Activated CD8-positive, alpha-beta memory T cell treated with anti-CD3 and anti-CD28 coated beads for 24 hours (primary cell): ENCODE results near the gene ATP5MC2.
"Not testable (repeated sequence)": the region's sequence is repeated elsewhere in the genome, so short reads cannot be mapped to it uniquely, and the experiment has no call there.

Source experiments
- DNase-seq: peaks from one replicate; pipeline ENCODE4 v3.0.0-alpha.2; 2020

The ATP5MC2 gene

DNA sequence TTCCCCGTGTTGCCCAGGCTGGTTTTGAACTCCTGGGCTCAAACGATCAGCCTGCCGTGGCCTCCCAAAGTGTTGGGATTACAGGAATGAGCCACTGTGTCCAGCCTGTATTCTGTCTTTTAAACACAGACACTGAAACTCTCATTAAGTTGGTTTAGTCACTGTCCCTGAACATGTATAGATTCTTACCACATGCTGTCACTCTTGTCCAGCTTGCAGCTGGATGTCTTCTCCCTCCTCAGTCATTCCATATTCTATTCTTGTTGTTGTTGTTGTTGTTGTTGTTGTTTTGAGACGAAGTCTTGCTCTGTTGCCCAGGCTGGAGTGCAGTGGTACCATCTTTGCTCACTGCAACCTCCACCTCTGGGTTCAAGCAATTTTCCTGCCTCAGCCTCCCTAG, 12.3 kb upstream of the ATP5MC2 start:
- DNase-seq = no peak

- DNase-seq = no peak
These were observed 10.6 kb upstream of the ATP5MC2 start for GRCh38 chr12:53686436-53686835.

- DNase-seq = no peak
These were observed 8.9 kb upstream of the ATP5MC2 start for GRCh38 chr12:53684654-53685220.

- DNase-seq = no peak
These were observed 8.1 kb upstream of the ATP5MC2 start for GRCh38 chr12:53683983-53684382.

- DNase-seq = no peak
These were observed 7.6 kb upstream of the ATP5MC2 start for GRCh38 chr12:53683494-53683893.

GRCh38 chr12:53680061-53680460, 4.2 kb upstream of the ATP5MC2 start:
- not testable (repeated sequence) for DNase-seq

DNA sequence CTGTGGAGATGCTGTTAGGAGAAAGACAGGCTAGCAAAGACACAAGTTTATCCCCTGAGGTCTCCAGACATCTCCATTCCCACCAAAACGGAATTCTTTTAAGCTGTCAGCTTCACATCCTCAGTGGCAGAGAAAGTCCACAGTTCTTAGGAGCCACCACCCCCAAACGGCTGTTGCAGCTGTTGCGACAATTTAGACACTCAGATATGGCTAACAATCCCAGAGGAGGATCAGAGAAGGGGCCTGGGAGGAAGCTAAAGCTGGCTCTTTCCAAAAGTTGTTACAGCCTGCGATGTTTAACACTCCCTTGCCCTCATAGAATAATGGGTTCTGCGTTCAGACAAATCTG, 1.9 kb upstream of the ATP5MC2 start:
- no peak for DNase-seq

DNA sequence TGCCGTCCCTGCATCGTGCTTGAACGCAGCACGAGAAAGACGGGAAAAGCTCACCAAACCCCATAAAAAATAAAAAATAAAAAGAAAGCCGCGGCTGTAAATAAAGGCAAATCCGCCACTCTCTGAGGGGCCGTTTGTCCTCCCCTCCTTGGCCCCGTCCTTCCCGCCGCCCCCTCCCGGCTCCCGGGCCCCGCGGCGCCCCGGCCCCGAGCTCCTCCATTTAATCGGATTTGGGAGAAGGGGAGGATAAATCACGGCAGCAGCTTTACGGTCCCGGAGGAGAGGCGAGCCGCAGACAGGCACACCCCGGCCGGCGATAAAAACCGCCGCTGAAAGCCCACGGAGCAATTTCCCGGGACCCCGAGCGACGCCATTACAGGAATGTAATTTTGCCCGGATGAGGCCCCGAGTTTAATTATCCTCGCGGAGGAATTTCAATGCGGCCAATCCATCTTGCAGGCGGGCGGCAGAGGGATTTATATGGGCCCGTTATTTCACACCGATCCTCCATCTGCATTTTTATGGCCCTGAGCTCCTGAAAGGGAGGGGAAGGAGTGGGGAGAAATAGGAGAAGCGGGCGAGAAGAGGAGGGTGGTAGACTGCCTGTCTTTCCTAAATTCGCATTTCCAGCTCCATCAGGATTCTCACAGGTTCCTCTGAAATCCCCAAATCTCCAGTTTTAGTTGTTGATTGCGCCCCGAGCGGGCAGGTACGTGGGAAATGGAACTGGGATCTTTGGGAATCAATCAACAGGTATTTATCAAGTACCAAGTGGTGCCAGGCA, 1.3 kb upstream of the ATP5MC2 start:
- peak; percentile 78 for DNase-seq

GRCh38 chr12:53676656-53677015, 753 bp upstream of the ATP5MC2 start:
- DNase-seq = no peak

GRCh38 chr12:53674977-53675700, 744 bp downstream of the ATP5MC2 start:
- peak; percentile 69 for DNase-seq

GRCh38 chr12:53670971-53671370, 4.9 kb downstream of the ATP5MC2 start:
- DNase-seq = no peak

- DNase-seq = no peak
These were observed 5.6 kb downstream of the ATP5MC2 start for GRCh38 chr12:53670308-53670707.

- no peak for DNase-seq
These were observed 8.8 kb downstream of the ATP5MC2 start for GRCh38 chr12:53667080-53667479.

- no peak for DNase-seq
These were observed 10.9 kb downstream of the ATP5MC2 start for GRCh38 chr12:53664936-53665335.

DNA sequence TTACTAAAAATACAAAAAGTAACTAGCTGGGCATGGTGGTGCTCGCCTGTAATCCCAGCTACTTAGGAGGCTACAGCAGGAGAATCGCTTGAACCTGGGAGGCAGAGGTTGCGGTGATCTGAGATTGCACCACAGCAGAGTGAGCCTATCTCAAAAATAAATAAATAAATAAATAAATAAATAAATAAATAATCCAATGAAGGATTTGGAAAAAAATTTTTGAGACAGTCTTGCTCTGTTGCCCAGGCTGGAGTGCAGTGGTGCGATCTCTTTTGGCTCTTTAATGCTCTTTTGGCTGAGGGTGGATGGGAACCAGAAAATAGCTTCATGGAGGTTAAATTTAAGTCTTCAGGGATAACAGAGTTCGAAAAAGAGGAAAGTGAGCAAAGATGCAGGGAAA, 11.7 kb downstream of the ATP5MC2 start:
- DNase-seq = no peak

GRCh38 chr12:53660041-53660440, 15.8 kb downstream of the ATP5MC2 start:
- no peak for DNase-seq

GRCh38 chr12:53659571-53659981, 16.3 kb downstream of the ATP5MC2 start:
- no peak for DNase-seq

GRCh38 chr12:53659011-53659551, 16.8 kb downstream of the ATP5MC2 start:
- no peak for DNase-seq

DNA sequence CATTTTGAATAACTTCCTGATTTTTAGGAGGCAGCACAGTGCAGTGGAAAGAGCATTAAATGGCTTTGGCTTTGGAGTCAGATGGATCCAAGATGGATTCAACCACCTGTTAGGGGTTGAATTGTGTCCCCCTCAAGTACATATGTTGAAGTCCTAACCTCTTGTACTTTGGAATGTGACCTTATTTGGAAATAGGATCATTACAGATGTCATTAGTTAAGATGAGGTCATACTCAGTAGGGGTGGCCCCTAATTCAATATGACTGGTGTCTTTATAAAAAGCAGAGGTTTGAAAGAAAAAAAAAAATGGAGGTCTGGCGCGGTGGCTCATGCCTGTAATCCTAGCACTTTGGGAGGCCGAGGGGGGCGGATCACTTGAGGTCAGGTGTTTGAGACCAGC, 18.8 kb downstream of the ATP5MC2 start:
- DNase-seq = no peak

DNA sequence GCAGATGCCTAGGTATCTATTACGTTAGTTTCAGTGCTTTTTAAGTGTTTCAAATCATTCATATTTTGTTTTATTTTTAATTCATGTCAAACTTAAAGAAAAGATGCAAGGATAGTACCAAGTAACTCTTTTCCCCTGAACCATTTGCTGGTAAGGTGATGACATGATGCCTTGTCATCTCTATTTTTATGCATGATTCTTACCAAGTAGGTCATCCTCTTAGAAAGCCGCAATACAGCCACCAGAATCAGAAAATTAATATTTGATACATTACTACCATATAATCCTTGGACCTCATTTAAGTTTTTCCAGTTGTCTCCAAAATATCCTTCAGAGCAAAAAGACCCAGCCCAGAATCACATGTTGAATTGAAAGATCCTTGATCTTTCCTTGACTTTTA, 22.3 kb downstream of the ATP5MC2 start:
- no peak for DNase-seq

DNA sequence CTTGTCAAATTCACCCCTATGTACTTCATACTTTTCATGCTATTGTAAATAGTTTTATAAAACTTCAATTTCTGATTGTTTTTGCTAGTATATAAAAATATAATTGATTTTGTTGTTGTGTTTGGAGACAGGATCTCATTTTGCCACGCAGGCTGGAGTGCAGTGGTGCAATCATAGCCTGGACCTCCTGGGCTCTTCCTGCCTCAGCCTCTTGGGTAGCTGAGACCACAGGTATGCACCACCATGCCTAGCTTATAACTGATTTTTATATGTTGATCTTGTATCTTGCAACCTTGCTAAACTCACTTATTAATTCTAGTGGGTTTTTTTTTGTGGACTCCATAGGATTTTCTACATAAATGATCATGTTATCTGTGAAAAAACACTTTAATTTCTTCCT, 23.5 kb downstream of the ATP5MC2 start:
- no peak for DNase-seq

DNA sequence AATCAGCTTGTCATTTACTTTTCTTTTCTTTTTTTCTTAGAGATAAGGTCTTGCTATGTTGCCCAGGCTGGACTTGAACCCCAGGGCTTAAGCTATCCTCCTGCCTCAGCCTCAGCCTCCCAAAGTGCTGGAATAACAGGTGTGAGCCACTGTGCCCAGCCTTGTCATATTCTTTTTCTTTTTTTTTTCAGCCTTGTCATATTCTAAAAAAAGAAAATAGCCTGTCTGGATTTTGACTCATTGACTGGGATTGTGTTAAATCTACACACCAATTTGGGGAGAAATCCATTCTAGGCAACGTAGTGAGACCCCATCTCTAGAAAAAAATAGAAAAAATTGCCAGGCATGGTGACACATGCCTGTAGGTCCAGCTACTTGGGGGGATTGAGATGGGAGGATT, 24.1 kb downstream of the ATP5MC2 start:
- DNase-seq = no peak

- peak; percentile 13 for DNase-seq
These were observed 29.6 kb downstream of the ATP5MC2 start for GRCh38 chr12:53646300-53646699.

GRCh38 chr12:53645165-53645564, 30.7 kb downstream of the ATP5MC2 start:
- DNase-seq = no peak
